Stimulated activated CD4-positive, alpha-beta T cell treated with anti-CD3 and anti-CD28 coated beads, Interleukin-12 subunit alpha, Interleukin-12 subunit beta, amount 100 ng/mL, for 24 hours (primary cell): ENCODE measurements around the gene PKIG.

Experiments used
- DNase-seq, 2 experiments: peaks; one replicate each; pipeline ENCODE4 v3.0.0-alpha.2; 2020; ENCODE audit warnings: low read depth in 2 of 2

Gene PKIG

DNA sequence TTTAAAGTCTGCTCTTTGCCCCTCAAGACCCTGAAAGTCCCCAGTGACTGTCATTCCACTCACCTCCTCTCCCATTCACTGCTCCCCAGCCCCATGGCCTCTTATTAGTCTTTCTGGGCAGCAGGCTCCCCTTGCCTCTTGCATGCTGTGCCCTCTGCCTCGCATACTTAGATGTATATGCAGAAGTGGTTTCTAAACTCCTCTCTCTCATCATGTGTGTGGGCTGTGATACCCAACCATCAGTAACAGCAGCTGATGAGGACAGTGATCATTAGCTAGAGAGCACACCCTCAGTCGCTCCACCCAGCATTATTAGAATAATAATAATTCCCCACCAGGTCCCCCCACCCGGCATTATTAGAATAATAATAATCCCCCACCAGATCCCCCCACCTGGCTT lies 14.5 kb downstream of the PKIG start:
- no peak for DNase-seq

DNA sequence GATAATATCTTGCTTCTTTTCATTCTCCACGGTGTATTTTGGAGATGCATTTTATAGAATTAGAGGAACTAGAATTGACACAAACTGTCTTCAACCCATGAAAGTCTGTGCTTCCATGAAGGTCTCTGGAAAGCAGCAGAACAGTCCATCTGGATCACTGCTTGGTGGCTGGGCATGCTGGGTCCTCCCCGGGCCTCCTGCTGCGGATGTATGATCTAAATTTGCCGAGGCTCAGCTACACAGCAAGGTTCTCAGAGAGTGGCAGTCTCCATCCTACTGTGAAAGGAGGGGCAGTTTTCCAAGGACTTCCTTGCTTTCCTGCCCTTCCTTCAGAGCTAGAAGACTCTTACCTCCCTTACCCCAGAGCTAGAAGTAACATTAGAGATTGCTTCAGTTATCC lies 15.1 kb downstream of the PKIG start:
- no peak for DNase-seq

DNA sequence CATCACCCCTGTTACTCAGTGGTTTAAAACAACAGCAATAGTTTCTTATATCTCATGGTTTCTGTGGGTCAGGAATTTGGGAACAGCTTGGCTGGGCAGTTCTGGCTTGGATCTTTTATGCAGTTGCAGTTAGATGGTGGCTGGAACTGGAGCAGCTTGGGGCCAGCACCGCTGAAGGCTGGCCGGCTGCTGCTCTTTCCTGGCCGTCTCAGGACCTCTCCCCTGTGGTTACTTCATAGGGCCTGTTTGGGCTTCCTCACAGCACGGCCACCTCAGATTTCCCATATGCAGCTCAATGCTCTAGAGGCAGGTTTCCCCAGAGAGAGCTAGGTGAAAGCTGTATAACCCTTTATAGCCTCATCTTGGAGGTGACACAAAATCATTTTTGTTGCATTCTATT lies 15.6 kb downstream of the PKIG start:
- no peak for DNase-seq

DNA sequence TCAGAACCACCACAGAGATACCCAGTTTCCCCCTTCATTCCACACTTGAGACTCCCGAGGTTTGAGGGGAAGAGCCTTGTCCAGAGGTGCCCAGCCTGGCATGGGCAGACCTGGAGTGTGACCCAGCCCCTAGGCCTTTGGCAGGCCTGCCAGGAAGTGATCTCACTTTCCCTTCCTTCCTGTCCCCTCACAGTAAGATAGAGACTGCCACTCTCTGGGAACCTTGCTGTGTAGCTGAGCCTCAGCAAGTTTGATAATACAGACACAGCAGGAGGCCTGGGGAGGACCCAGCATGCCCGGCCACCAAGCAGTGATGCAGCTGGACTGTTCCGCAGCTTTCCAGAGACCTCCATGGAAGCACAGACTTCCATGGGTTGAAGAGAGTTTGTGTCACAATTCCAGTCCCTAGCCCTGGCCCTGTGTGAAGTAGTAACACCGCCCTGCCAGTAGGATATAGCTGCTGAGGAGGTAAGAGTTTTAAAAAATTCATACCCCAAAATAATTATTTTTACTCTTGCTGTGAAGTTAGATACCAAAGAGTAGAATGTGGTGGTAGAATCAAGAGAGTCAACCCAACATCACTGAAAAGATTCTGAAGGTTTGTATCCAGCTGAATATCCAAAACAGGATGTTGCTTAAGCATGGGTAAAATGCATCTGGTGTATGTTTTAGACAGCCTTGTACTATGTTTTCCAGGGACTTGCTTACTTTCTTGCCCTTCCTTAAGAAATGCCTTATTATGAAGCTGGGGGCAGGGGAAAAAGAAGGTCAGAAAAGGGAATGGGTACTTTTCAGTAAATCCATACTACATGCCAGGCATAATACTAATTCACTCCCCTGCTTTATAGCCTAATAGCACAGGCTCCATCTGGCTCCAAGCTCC lies 16.3 kb downstream of the PKIG start:
- no peak for DNase-seq

DNA sequence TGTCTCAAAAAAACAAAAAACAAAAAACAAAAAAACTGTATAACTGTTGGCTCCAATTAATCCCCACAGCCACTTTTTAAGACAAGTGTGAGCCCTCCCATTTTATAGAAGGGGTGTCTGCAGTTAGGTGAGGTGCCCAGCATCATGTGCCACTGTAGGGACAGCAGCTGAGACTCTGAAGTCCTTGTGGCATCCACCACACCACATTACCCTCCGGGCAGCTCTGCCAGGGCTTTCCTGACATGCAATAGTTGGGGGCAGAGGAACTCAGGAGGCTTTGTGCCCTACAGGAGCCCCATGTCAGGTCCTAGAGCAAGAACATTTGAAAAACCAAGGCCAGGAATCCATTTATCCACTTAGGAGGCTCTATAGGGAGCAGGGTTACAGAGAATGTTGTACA lies 17.3 kb downstream of the PKIG start:
- DNase-seq, result no peak

DNA sequence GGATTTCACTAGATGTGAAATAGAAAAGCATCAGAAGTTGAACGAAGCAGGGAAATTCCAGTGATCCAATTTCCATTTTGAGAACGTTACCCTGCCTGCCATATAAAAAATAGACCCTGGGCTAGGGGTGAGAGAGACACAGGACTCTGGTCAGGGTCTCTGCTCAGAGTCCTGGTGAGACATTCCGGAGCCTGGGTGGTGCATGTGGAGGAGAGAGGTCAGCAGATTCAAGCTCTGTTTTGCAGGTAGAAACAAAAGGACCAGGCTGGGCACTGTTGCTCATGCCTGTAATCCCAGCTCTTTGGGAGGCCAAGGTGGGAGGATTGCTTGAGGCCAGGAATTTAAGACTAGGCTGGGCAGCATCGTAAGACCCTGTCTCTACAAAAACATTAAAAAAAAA lies 17.9 kb downstream of the PKIG start:
- no peak for DNase-seq

DNA sequence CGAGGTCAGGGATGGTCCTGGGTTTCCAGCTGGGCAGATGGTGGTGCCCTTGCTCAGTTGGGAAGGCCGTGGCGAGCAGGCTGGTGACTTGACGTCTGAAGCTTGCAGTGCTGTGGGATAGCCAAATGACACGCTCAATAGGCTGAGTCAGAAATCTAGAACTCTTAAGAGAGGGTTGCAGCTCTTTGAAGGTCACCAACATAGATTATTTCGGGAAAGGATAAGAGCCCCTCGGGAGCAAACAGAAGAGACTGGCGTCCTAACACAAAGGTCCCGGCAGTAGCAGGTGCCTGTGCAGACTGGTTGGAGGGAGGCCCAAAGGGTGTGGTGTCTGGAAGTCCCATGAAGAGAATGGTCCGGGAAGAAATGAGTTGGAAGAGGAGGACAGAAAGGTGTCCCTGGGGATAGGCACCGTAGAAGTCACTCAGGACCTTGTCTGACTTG lies 18.4 kb downstream of the PKIG start:
- no peak for DNase-seq

DNA sequence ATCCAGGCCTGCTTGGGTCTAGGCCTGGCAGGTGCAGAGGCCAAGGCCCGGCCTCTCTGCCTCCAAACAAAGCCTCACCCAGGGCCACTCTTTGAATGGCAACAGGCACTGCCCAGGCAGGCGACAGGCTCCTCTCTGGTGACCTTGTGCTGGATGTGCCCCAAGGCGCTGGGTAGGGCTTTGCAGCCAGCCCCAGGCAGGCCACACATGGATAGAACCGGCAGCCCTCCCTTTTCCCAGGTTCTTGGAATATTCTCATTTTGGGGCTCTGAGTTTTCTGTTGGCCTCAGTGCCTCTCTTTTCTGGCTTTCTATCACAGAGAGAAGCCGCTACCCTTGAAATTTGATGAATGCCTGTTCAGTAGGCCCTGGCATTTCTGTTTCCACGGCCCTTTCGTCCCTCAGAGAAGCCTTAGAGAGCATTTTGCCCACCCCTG lies 18.9 kb downstream of the PKIG start:
- DNase-seq, result no peak

DNA sequence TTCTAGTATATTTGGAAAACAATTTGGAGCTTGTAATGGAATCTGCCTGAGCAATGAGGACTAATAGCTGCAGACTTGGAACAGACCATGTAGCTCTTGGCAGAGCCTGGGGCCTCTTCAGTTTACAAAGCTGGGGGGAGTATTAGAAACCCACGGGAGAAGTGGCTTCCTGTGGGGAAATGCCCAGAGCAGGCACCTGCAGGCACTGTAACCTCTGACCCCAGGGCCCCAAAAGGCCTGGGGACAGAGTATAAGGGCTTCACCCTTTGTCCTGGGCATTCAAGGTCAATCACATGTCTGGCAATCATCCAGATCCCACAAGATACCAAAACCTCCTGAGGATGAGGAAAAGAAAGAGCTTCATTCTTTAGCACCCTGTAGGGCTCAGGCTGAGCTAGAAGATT lies 19.4 kb downstream of the PKIG start:
- no peak for DNase-seq

DNA sequence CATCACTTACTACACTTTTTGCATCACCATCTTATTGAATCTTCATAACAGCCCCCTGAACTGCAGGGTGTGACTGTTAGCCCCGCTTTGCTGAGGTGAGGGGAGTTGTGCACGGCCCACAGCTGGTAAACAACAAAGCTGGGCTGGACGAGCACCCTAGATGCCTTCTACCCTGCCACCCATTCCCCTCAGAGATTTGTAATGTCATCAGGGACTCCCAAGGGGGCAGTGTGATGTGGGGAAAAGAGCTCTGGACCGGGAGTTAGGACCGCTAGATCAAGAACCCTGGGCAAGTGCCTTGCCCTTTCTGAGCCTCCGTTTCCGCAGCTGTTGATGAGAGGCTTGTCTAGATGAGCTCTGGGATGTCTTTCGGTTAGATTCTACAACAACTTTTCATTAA lies 20.9 kb downstream of the PKIG start:
- DNase-seq, result no peak

DNA sequence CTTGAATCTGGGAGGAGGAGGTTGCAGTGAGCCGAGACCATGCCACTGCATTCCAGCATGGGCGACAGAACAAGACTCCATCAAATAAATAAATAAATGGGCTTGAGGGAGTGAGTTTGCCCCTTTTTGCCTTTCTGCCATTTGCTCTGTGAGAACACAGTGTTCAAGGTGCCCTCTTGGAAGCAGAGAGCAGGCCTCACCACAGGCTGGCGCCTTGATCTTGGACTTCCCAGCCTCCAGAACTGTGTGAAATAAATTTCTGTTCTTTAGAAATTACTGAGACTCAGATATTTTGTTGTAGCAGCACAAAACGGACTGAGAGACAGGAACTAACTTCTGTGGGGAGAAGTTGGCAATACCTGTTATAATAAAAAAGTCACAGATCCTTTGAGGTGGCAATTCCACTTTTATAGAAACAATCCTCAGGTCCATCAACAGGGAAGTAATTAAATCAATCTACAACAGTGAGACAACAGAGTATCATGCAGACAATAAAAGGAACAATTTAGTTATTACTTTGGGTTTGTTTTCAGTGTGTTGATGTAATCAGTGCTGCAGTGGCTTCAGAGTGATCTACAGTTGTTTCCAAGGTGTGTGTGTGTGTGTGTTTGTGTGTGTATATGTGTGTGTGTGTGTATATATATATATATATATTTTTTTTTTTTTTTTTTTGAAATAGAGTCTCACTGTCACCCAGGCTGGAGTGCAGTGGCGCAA lies 24.5 kb downstream of the PKIG start:
- DNase-seq, result no peak

DNA sequence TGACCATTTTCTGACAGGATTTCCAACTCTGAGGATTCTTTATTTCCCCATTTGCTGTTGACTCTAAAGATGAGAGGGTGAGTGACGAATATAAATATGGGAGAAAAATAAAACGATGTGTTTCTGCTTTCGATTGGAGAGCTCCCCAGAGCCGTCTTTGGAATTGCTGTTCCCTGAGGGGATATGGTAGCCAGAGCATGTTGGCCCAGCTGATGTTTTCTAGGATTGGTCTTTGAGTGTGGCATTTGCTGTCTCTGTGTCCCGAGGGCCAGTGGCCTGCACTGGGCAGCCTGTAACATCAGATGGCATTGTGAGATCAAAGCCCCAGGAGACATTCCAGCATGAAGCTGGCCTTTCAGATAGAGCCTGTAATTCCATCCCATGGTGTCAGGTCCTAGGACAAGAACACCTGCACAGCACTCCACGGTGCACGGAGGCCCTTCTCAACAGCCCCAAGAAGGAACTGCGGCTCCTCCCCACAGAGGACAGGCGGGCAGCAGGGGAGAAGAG lies 26.7 kb downstream of the PKIG start:
- DNase-seq, result no peak

DNA sequence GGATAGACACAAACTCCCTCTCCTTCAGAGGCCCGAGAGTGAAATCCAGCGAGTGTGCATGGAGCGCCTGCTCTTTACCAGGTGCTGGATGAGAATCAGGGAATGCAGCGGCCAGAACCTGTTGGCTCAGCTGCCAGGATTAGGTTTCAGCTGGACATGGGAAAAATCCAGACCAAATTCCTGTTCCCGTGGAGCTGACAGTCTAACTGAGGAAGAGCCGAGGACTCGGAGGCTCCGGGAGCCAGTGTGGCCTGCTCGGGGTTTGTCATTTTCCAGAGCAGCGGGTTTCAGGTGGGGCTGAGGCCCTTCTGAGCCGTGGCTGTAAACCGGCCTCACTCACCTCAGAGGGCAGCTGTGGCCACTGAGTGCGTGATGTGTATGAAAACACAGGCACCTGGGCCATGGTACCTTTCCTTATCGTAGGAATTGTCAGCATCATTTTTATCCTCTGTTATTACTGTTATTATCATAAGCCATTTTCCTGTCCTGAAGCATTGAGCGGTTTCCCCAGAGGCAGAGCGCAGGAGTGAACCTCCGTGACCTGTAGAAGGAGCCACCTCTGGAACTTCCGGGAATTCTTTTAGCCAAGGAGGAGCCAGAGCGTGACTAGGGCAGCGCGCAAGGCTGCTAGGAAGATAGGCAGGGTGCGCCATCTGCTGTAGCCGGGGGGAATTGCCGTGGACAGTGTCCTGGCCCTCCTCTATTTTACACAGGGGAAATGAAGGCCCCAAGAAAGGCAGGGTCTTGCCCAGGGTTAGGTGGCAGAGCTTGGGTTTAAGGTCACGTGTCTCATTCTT lies 27.3 kb downstream of the PKIG start:
- DNase-seq, result peak; percentile 65 to 88

DNA sequence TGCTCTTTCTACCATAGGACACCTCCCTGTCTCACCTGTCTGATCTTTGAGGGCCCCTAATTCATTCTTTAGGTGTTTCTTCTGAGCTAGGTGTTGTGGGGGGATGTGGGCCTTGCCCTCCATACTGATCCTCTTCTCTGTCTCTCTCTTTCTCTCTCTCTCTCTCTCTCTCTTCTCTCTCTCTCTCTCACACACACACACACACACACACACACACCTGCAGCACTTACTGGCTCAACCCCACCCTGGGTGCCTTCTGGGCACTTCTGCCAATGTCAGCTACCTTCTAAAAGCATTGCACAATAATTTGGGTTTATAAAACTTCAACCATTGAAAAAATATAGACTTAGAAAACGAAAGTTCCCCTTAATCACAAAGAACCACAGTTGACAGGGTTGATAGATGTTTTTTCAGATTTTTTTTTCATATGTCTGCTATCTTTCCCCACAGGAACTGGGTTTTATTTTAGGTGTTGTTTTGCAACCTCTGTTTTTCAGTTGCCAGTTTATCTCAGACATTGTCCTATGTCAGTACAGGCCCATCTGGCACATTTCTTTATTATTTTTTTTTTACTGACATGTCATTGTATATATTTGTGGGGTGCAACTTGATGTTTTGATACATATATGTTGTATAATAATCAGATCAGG lies 28.1 kb downstream of the PKIG start:
- no peak for DNase-seq

DNA sequence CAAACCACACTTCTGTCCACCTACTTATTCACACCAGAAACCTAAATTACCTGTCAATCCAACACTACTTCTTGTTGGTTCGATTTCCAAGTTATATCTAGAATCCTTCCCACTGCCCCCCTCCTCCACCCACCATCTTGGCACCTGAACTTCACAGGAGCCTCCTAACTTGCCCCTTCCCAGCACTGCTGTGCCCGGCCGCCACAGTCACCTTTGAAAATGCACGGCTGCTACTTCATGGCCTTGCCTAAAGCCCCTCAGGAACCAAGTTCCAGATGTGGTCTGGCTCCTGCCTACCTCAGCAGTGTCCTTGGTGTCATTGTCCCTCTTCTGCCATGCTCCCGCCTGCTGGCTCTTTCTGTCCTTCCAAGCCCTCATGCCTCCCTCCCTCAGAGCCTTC lies 31.2 kb downstream of the PKIG start:
- DNase-seq, result no peak

DNA sequence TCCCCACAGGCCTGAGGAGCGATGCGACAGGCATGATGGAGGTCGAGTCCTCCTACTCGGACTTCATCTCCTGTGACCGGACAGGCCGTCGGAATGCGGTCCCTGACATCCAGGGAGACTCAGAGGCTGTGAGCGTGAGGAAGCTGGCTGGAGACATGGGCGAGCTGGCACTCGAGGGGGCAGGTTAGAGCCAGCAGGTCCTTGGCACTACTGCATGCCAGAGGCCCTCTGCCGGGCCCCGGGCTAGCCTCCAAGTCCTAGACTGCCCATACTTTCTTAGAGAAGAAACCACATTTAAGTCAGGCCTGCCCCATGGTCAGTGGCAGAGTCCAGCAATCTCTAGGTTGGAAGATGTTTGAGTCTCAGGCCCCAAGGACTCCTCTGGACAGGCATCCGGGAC lies 32.1 kb downstream of the PKIG start:
- DNase-seq, result no peak

DNA sequence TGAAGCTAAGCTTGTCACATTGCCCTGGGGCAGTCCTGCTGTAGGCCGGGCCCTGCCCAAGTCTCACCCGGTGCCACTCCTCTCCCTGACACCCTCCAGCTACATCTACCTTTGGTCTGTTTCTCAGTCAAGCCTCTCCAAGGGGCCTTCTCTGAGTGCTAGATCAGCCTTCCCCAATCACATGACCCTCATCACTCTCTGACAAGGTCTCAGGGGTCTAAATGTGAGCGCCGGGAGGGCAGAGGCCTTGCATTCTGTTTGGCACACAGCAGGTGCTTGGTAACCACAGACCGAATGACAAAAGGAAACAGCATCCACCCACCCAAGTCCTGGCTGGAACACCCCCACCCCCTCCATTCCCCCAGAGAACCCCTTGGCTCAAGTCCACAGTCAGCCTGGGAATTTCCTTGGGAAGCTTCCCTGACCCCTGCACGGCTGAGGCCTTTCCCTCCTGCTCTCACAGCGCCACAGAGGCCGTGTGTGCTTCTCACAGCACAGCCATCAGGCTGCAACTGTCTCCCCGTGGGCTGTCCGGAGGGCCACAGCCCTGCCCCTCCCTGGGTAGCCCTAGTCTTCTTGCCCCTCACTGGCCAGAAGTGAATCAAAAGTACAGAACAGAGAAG lies 32.9 kb downstream of the PKIG start:
- DNase-seq, result no peak

DNA sequence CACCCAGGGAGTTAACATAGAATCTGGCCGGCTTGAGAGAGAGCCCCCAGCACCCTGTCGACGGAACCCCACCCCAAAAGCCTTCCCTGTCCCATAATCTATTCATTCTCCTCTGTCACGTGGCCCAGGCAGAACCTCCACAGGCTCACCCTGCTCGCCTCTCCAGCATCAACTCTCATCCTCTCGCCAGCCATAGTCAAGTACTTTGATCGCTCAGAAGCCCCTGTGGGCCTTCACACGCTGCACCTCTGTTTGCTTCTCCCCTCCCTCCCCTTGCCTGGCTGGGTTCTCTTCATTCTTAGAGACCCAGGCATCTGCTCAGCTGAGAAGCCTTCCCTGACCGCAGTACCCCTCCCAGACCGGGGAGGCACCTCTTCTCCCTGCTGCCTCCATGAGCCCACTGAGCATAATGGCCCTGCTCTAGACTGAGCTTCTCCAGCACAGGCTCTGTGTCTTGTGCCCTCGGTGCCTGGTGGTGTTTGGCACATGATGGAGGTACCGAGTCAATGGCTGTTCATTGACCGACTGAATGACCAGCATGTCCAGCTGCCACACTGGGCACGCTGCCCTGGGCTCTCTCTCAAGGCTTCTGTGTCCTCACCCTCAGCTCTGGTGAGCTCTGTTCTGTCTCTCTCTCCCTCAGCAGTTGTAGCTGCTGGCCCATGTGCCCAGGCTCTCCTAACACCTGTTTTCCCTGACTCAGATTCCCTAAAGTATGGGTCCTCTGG lies 33.7 kb downstream of the PKIG start:
- DNase-seq, result no peak

DNA sequence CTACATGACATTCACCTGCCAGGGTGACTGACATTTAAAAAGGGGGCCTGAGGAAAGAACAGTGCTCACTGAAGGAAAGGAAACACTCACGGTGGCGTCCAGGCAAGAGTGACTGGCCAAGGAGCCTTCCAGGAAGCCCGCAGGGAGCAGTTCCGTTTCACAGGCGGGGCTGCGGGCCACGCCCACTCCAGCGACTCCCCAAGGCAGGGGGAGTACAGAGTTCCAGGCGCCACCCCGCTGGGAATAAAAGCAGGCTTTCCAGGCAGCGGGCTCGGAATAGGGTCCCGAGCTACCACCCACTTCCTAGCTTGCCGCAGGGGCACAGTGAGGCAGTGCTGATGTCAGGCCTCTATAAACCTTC lies 34.2 kb downstream of the PKIG start:
- DNase-seq, result no peak

DNA sequence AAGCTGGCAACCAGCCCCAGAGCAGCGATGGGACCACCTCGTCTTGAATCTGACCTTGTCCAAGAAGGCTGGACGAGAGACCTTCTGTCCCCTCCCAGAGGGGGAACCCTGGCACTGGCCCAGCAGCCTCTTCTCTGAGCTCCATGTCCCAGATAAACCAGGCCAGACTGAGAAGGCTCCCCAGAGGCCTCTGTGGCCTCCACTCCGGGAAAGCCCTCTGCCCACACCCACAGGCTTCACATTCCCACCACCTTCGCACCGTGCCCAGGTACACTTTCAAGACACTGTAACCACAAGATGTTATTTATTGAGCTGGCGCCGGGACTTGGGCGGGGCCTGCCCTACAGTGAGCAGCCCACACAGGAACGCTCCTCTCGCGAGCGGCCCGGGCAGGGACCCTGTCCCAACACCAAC lies 35.9 kb downstream of the PKIG start:
- DNase-seq, result peak in 1 of 2 experiments; percentile 20

DNA sequence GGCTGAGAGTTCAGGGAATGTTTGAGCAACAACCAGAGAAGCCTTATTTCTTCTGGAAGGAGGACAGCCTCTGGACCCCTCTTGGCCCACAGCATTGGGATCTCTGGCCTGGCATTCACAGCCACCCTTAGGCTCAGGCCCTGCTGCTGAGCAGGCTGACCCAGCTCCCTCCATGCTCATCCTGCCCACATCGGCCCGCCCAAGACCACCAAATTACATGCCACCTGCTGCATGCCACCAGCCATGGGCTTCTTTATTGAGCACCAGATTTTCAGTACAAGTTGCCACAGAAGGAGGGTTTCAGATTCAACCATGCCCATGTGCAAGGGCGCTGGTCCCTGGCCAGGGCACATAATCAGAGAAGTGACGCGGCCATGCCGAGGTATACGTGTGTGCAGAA lies 36.9 kb downstream of the PKIG start:
- DNase-seq, result no peak
